ENCODE measurements around the gene ZBTB4.

- TF ChIP-seq, protein P1, sequence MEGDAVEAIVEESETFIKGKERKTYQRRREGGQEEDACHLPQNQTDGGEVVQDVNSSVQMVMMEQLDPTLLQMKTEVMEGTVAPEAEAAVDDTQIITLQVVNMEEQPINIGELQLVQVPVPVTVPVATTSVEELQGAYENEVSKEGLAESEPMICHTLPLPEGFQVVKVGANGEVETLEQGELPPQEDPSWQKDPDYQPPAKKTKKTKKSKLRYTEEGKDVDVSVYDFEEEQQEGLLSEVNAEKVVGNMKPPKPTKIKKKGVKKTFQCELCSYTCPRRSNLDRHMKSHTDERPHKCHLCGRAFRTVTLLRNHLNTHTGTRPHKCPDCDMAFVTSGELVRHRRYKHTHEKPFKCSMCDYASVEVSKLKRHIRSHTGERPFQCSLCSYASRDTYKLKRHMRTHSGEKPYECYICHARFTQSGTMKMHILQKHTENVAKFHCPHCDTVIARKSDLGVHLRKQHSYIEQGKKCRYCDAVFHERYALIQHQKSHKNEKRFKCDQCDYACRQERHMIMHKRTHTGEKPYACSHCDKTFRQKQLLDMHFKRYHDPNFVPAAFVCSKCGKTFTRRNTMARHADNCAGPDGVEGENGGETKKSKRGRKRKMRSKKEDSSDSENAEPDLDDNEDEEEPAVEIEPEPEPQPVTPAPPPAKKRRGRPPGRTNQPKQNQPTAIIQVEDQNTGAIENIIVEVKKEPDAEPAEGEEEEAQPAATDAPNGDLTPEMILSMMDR (IDR thresholded peaks at IDR 0.05 in 2 of 3, conservative IDR thresholded peaks at IDR 0.05 in 1 of 3; ENCODE audit: borderline replicate concordance in 1 of 3, insufficient read depth in 1 of 3, low read depth in 2 of 3, low read length in 2 of 3), result no peak
- no peak for TF ChIP-seq EGR1 (IDR thresholded peaks at IDR 0.05; ENCODE audit: low read depth)
- TF ChIP-seq YY1 (IDR thresholded peaks at IDR 0.05; ENCODE audit: extremely low read depth, insufficient replicate concordance, low read depth, low read length), result no peak
- TF ChIP-seq ZNF274 (IDR thresholded peaks at IDR 0.05; ENCODE audit: low read depth, low read length), result no peak
These were observed 41.3 kb downstream of the ZBTB4 start for GRCh38 chr17:7437950-7438614.

All from HCT116 (cell line).